Stomach smooth muscle (tissue), 2 donors: ENCODE results near the gene PTPRN.
"Not testable (repeated sequence)": the region's sequence is repeated elsewhere in the genome, so short reads cannot be mapped to it uniquely, and the experiment has no call there.

ENCODE experiments used
- H3K27ac ChIP-seq: one replicate; pipeline ENCODE4 v1.7.0; 2013; ENCODE audit warnings: mild to moderate bottlenecking, low read length, inconsistent platforms
- H3K27me3 ChIP-seq, 2 donors: one replicate each; pipeline ENCODE4 v1.7.0; 2013; ENCODE audit warnings: low read length in 2 of 2; ENCODE audit not compliant: insufficient read depth in 2 of 2, control insufficient read depth in 1 of 2
- H3K36me3 ChIP-seq, 2 donors: one replicate each; pipeline ENCODE4 v1.7.0; 2013; ENCODE audit warnings: low read length in 2 of 2; ENCODE audit not compliant: control insufficient read depth in 2 of 2, insufficient read depth in 2 of 2
- H3K4me1 ChIP-seq: one replicate; pipeline ENCODE4 v1.7.0; 2013; ENCODE audit warnings: low read length; ENCODE audit not compliant: control insufficient read depth, insufficient read depth
- H3K4me3 ChIP-seq, 2 donors: one replicate each; pipeline ENCODE4 v1.7.0; 2013; ENCODE audit warnings: low read length in 2 of 2
- H3K9ac ChIP-seq, 2 donors: one replicate each; pipeline ENCODE4 v1.7.0; 2013; ENCODE audit warnings: low read length in 2 of 2, mild to moderate bottlenecking in 1 of 2
- H3K9me3 ChIP-seq, 2 donors: one replicate each; pipeline ENCODE4 v1.7.0; 2013; ENCODE audit warnings: low read length in 2 of 2; ENCODE audit not compliant: control insufficient read depth in 2 of 2
- donor health status: healthy.
- donor health status: Pancreatic carcinoma.

The PTPRN gene

GRCh38 chr2:219334076-219334475 is 24.9 kb upstream of the PTPRN start:
- Histone ChIP-seq H3K4me1 (no peaks in the 10 kb centered on the region), H3K27ac (no peak overlapping the region), H3K9ac (no peak overlapping the region), H3K27me3 (peaks cover 28 to 37% of the 10 kb centered on the region in 2 donors), H3K9me3 (peaks cover 0 to 4% of the 10 kb centered on the region in 2 donors), H3K36me3 (no peaks in the 10 kb centered on the region), H3K4me3 (no peak overlapping the region)

- Histone ChIP-seq H3K4me3 (no peak within 1 kb of the TSS), H3K27ac (no peak within 1 kb of the TSS), H3K4me1 (no peaks in the 10 kb centered on the region), H3K9ac (no peak within 1 kb of the TSS), H3K9me3 (peaks cover 0 to 4% of the 10 kb centered on the region in 2 donors), H3K36me3 (no peaks in the 10 kb centered on the region), H3K27me3 (peaks cover 32 to 37% of the 10 kb centered on the region in 2 donors)
Observed at GRCh38 chr2:219332542-219332941, 23.3 kb upstream of the PTPRN start, which contains the start of gene RESP18. Gene RESP18, minus strand, starts transcription at chr2:219332744.

GRCh38 chr2:219331560-219332213 is 22.5 kb upstream of the PTPRN start:
- no peaks in the 10 kb centered on the region for H3K4me1 ChIP-seq
- H3K4me3 ChIP-seq = no peak overlapping the region
- H3K27ac ChIP-seq = no peak overlapping the region
- peaks cover 0 to 4% of the 10 kb centered on the region in 2 donors for H3K9me3 ChIP-seq
- H3K9ac ChIP-seq = no peak overlapping the region
- H3K36me3 ChIP-seq = no peaks in the 10 kb centered on the region
- peaks cover 34 to 37% of the 10 kb centered on the region in 2 donors for H3K27me3 ChIP-seq

- H3K36me3 ChIP-seq = no peaks in the 10 kb centered on the region
- H3K27ac ChIP-seq = no peak overlapping the region
- H3K27me3 ChIP-seq = peaks cover 28 to 37% of the 10 kb centered on the region in 2 donors
Observed at GRCh38 chr2:219327719-219328118, 18.5 kb upstream of the PTPRN start.

GRCh38 chr2:219325657-219326315 is 16.6 kb upstream of the PTPRN start:
- no peaks in the 10 kb centered on the region for H3K4me1 ChIP-seq
- no peak overlapping the region for H3K4me3 ChIP-seq
- H3K27me3 ChIP-seq = peaks cover 9 to 26% of the 10 kb centered on the region in 2 donors

More at GRCh38 chr2:219327719-219328118, 18.5 kb upstream of the PTPRN start:
- Histone ChIP-seq H3K4me1 (no peaks in the 10 kb centered on the region), H3K9me3 (no peaks in the 10 kb centered on the region), H3K4me3 (no peak overlapping the region), H3K9ac (no peak overlapping the region)

GRCh38 chr2:219325136-219325535 is 15.9 kb upstream of the PTPRN start:
- Histone ChIP-seq H3K27ac (no peak overlapping the region), H3K4me1 (no peaks in the 10 kb centered on the region), H3K9me3 (no peaks in the 10 kb centered on the region), H3K36me3 (no peaks in the 10 kb centered on the region), H3K4me3 (no peak overlapping the region), H3K9ac (no peak overlapping the region), H3K27me3 (peaks cover 3 to 22% of the 10 kb centered on the region in 2 donors)

More at GRCh38 chr2:219325657-219326315, 16.6 kb upstream of the PTPRN start:
- Histone ChIP-seq H3K9me3 (no peaks in the 10 kb centered on the region), H3K9ac (no peak overlapping the region), H3K36me3 (no peaks in the 10 kb centered on the region), H3K27ac (no peak overlapping the region)

GRCh38 chr2:219323434-219323833 is 14.2 kb upstream of the PTPRN start:
- Histone ChIP-seq H3K27ac (no peak overlapping the region), H3K36me3 (no peaks in the 10 kb centered on the region), H3K4me1 (no peaks in the 10 kb centered on the region), H3K4me3 (no peak overlapping the region), H3K9me3 (no peaks in the 10 kb centered on the region), H3K9ac (no peak overlapping the region), H3K27me3 (peaks cover 0 to 18% of the 10 kb centered on the region in 2 donors)

- Histone ChIP-seq H3K27me3 (peaks cover 3 to 5% of the 10 kb centered on the region in 2 donors), H3K4me3 (no peak overlapping the region), H3K27ac (no peak overlapping the region), H3K9ac (no peak overlapping the region), H3K36me3 (no peaks in the 10 kb centered on the region), H3K4me1 (no peaks in the 10 kb centered on the region), H3K9me3 (no peaks in the 10 kb centered on the region)
Observed at GRCh38 chr2:219314804-219315468, 5.7 kb upstream of the PTPRN start.

GRCh38 chr2:219312683-219313263 is 3.6 kb upstream of the PTPRN start:
- peaks cover 16 to 22% of the 10 kb centered on the region in 2 donors for H3K27me3 ChIP-seq
- not testable (repeated sequence) for H3K9ac ChIP-seq, H3K9me3 ChIP-seq, H3K4me3 ChIP-seq, H3K4me1 ChIP-seq, H3K36me3 ChIP-seq, H3K27ac ChIP-seq

- H3K4me1 ChIP-seq = no peaks in the 10 kb centered on the region
- H3K9ac ChIP-seq = no peak overlapping the region
- H3K27me3 ChIP-seq = peaks cover 23 to 33% of the 10 kb centered on the region in 2 donors
- no peak overlapping the region for H3K27ac ChIP-seq
- H3K36me3 ChIP-seq = no peaks in the 10 kb centered on the region
- no peak overlapping the region for H3K4me3 ChIP-seq
- H3K9me3 ChIP-seq = no peaks in the 10 kb centered on the region
Observed at GRCh38 chr2:219308142-219309101, 779 bp downstream of the PTPRN start.
